Measurements from ENCODE around the gene MYPN.

- TF ChIP-seq POLR2A (IDR thresholded peaks at IDR 0.05; ENCODE audit: low read length), result no peak
- TF ChIP-seq GATA1 (IDR thresholded peaks at IDR 0.05; ENCODE audit: low read depth, low read length), result no peak
These were observed 130.4 kb downstream of the MYPN start for GRCh38 chr10:68239596-68240150.

Data from erythroblast (primary cell).